NCI-H187 treated with DMSO at 0.1 percent for 48 hours (cell line): ENCODE results near the gene ADAMTS18.
"Not testable (repeated sequence)": the region's sequence is repeated elsewhere in the genome, so short reads cannot be mapped to it uniquely, and the experiment has no call there.

Experiments used
- DNase-seq: peaks from one replicate; lab custom pipeline; 2025; lab: John Stamatoyannopoulos, UW

Gene ADAMTS18

GRCh38 chr16:77285676-77286075, 149.2 kb downstream of the ADAMTS18 start:
- no peak for DNase-seq

GRCh38 chr16:77282345-77282744, 152.5 kb downstream of the ADAMTS18 start:
- DNase-seq: no peak

GRCh38 chr16:77279316-77279715, 155.5 kb downstream of the ADAMTS18 start:
- DNase-seq: not testable (repeated sequence)

GRCh38 chr16:77277571-77277970, 157.3 kb downstream of the ADAMTS18 start:
- no peak for DNase-seq

GRCh38 chr16:77277141-77277540, 157.7 kb downstream of the ADAMTS18 start:
- no peak for DNase-seq

- no peak for DNase-seq
Observed at GRCh38 chr16:77276661-77277060, 158.2 kb downstream of the ADAMTS18 start.

GRCh38 chr16:77275303-77275702, 159.5 kb downstream of the ADAMTS18 start:
- not testable (repeated sequence) for DNase-seq

GRCh38 chr16:77273815-77274214, 161.0 kb downstream of the ADAMTS18 start:
- no peak for DNase-seq

GRCh38 chr16:77271532-77272426, 163.1 kb downstream of the ADAMTS18 start:
- DNase-seq: no peak

- DNase-seq: not testable (repeated sequence)
Observed at GRCh38 chr16:77266185-77266584, 168.6 kb downstream of the ADAMTS18 start.

GRCh38 chr16:77262971-77263370, 171.9 kb downstream of the ADAMTS18 start:
- DNase-seq: no peak

- no peak for DNase-seq
Observed at GRCh38 chr16:77250400-77250799, 184.4 kb downstream of the ADAMTS18 start.

GRCh38 chr16:77246150-77246549, 188.7 kb downstream of the ADAMTS18 start:
- no peak for DNase-seq

GRCh38 chr16:77242471-77242870, 192.4 kb downstream of the ADAMTS18 start:
- not testable (repeated sequence) for DNase-seq

GRCh38 chr16:77238593-77238992, 196.2 kb downstream of the ADAMTS18 start:
- DNase-seq: peak; percentile 26

- DNase-seq: no peak
Observed at GRCh38 chr16:77236063-77236511, 198.7 kb downstream of the ADAMTS18 start.

GRCh38 chr16:77234611-77235010, 200.2 kb downstream of the ADAMTS18 start:
- no peak for DNase-seq

GRCh38 chr16:77233799-77234519, 200.9 kb downstream of the ADAMTS18 start:
- no peak for DNase-seq
